WERI-Rb-1 (cell line): ENCODE measurements around the gene TMEM108.

Experiments used
- DNase-seq: peaks from one replicate; pipeline ENCODE4 v3.0.0-alpha.2; 2020
- H3K27ac ChIP-seq: fragments of 250-450 bp; sonication (Bioruptor Pico); 2 replicates; pipeline ENCODE4 v1.5.1; 2020; ENCODE audit warnings: mild to moderate bottlenecking, moderate library complexity
- H3K27me3 ChIP-seq: fragments of 250-450 bp; sonication (Bioruptor Pico); 2 replicates; pipeline ENCODE4 v1.5.1; 2021; ENCODE audit warnings: mild to moderate bottlenecking, low read depth, moderate library complexity; ENCODE audit not compliant: insufficient read depth, severe bottlenecking
- H3K36me3 ChIP-seq: fragments of 250-450 bp; sonication (Bioruptor Pico); 2 replicates; pipeline ENCODE4 v1.5.1; 2020; ENCODE audit warnings: mild to moderate bottlenecking, moderate library complexity
- H3K4me3 ChIP-seq: 2 replicates; pipeline ENCODE4 v1.5.1; 2011; ENCODE audit warnings: low read depth, mild to moderate bottlenecking, control low read depth, low read length
- H3K9me3 ChIP-seq: fragments of 250-450 bp; sonication (Bioruptor Pico); 2 replicates; pipeline ENCODE4 v1.5.1; 2021; ENCODE audit warnings: mild to moderate bottlenecking, moderate library complexity; ENCODE audit not compliant: severe bottlenecking
- CTCF ChIP-seq: IDR thresholded peaks from 2 replicates; pipeline ENCODE4 v1.5.1; 2011; ENCODE audit warnings: low read depth, mild to moderate bottlenecking, control low read depth, inconsistent platforms, low read length

TMEM108 gene

GRCh38 chr3:133074977-133075376 lies 36.8 kb downstream of the TMEM108 start:
- Histone ChIP-seq H3K9me3 (no peaks in the 10 kb centered on the region), H3K27me3 (no peaks in the 10 kb centered on the region), H3K27ac (no peak overlapping the region), H3K36me3 (no peaks in the 10 kb centered on the region), H3K4me3 (no peak overlapping the region)
- DNase-seq, result no peak
- TF ChIP-seq CTCF, result no peak

- no peaks in the 10 kb centered on the region for H3K27me3 ChIP-seq
- no peak for DNase-seq
- H3K4me3 ChIP-seq, result no peak overlapping the region
- TF ChIP-seq CTCF, result no peak
- H3K36me3 ChIP-seq, result no peaks in the 10 kb centered on the region
- no peaks in the 10 kb centered on the region for H3K9me3 ChIP-seq
- H3K27ac ChIP-seq, result no peak overlapping the region
Observed at GRCh38 chr3:133077688-133078087, 39.5 kb downstream of the TMEM108 start.

- no peaks in the 10 kb centered on the region for H3K9me3 ChIP-seq
- H3K36me3 ChIP-seq, result no peaks in the 10 kb centered on the region
- no peak overlapping the region for H3K4me3 ChIP-seq
- TF ChIP-seq CTCF, result no peak
- no peak for DNase-seq
- no peak overlapping the region for H3K27ac ChIP-seq
- no peaks in the 10 kb centered on the region for H3K27me3 ChIP-seq
Observed at GRCh38 chr3:133079621-133080020, 41.4 kb downstream of the TMEM108 start.

- TF ChIP-seq CTCF, result no peak
- H3K4me3 ChIP-seq, result no peak overlapping the region
- no peak overlapping the region for H3K27ac ChIP-seq
- H3K27me3 ChIP-seq, result no peaks in the 10 kb centered on the region
- H3K36me3 ChIP-seq, result no peaks in the 10 kb centered on the region
- no peak for DNase-seq
- no peaks in the 10 kb centered on the region for H3K9me3 ChIP-seq
Observed at GRCh38 chr3:133081016-133081415, 42.8 kb downstream of the TMEM108 start.

GRCh38 chr3:133083395-133083794 lies 45.2 kb downstream of the TMEM108 start:
- DNase-seq, result no peak
- H3K36me3 ChIP-seq, result no peaks in the 10 kb centered on the region
- no peaks in the 10 kb centered on the region for H3K27me3 ChIP-seq
- H3K27ac ChIP-seq, result no peak overlapping the region
- no peak overlapping the region for H3K4me3 ChIP-seq
- H3K9me3 ChIP-seq, result no peaks in the 10 kb centered on the region
- no peak for TF ChIP-seq CTCF

GRCh38 chr3:133089906-133090485 lies 51.8 kb downstream of the TMEM108 start:
- TF ChIP-seq CTCF, result no peak
- H3K9me3 ChIP-seq, result no peaks in the 10 kb centered on the region
- no peak overlapping the region for H3K27ac ChIP-seq
- no peaks in the 10 kb centered on the region for H3K36me3 ChIP-seq
- DNase-seq, result no peak
- no peaks in the 10 kb centered on the region for H3K27me3 ChIP-seq
- no peak overlapping the region for H3K4me3 ChIP-seq
